ENCODE measurements around the gene ARID5B. TPM values are rescaled to one million over a fixed set of nuclear protein-coding genes. Genes with fewer than 3 reads are reported as not detected.
A peak's percentile ranks its signal among the peaks of the same experiment; 100 is the strongest.

Gene ARID5B
- total and polyA plus RNA-seq, 2 donors (not counting 1 experiment from before 2014, with no cell fraction given): 22.4 to 237 TPM

DNA sequence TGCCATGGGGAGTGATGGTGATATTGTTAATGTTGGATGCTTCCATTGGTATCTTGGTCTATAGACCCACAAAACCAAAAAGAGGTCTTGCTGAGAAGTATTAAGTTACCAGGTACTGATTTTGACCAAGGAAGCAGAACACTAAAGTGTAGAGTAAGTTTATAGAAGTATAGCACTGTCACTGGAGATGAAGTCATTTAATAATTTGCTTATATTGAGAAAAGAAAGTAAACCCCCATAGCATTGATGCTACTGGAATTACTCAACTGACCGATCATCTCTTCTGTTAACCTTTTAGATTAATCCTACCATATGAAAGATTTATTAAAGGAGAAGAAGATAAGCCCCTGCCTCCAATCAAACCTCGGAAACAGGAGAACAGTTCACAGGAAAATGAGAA, 183.9 kb downstream of the ARID5B start:
- TF ChIP-seq, protein P1, sequence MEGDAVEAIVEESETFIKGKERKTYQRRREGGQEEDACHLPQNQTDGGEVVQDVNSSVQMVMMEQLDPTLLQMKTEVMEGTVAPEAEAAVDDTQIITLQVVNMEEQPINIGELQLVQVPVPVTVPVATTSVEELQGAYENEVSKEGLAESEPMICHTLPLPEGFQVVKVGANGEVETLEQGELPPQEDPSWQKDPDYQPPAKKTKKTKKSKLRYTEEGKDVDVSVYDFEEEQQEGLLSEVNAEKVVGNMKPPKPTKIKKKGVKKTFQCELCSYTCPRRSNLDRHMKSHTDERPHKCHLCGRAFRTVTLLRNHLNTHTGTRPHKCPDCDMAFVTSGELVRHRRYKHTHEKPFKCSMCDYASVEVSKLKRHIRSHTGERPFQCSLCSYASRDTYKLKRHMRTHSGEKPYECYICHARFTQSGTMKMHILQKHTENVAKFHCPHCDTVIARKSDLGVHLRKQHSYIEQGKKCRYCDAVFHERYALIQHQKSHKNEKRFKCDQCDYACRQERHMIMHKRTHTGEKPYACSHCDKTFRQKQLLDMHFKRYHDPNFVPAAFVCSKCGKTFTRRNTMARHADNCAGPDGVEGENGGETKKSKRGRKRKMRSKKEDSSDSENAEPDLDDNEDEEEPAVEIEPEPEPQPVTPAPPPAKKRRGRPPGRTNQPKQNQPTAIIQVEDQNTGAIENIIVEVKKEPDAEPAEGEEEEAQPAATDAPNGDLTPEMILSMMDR (IDR thresholded peaks at IDR 0.05): no peak
- TF ChIP-seq EZH2 (IDR thresholded peaks at IDR 0.05; ENCODE audit: borderline replicate concordance, insufficient read depth, low read depth, low read length, poor library complexity, severe bottlenecking): no peak
- intact Hi-C loops (cut with micrococcal nuclease): loop anchor here (10.0 kb wide), 2 partner anchors 51 to 331 kb away; no protein-coding TSS in a partner anchor
- peaks cover 8 to 41% of the 10 kb centered on the region in 2 experiments for H3K36me3 ChIP-seq (replicated peaks in 1 of 2; ENCODE audit: control extremely low read depth in 1 of 2, control insufficient read depth in 1 of 2, extremely low read depth in 1 of 2, insufficient read depth in 2 of 2, low read length in 1 of 2)
- H2AFZ ChIP-seq (ENCODE audit: insufficient read depth, low read depth, low read length, poor library complexity, severe bottlenecking): no peak overlapping the region
- POLR2A ChIA-PET: interaction anchor here (0.5 kb wide), 1 partner anchor 127 kb away, joined by 4 read pairs; no protein-coding TSS in a partner anchor
- ATAC-seq (ENCODE audit: low read depth): no peak
- no peaks in the 10 kb centered on the region for H3K27me3 Mint-ChIP-seq
- peaks cover 66% of the 10 kb centered on the region for H3K4me1 Mint-ChIP-seq
- H3K4me3 ChIP-seq (ENCODE audit: control extremely low read depth in 1 of 5, extremely low read depth in 1 of 5, insufficient read depth in 1 of 5, low read depth in 2 of 5, low read length in 4 of 5): no peak overlapping the region
- H3K9ac ChIP-seq (ENCODE audit: low read length): no peak overlapping the region
- H3K27me3 ChIP-seq (replicated peaks in 1 of 4; ENCODE audit: control extremely low read depth in 1 of 4, control insufficient read depth in 3 of 4, insufficient read depth in 4 of 4, low read length in 3 of 4): no peaks in the 10 kb centered on the region
- no peak overlapping the region for H3K4me2 ChIP-seq (replicated peaks; ENCODE audit: low read depth, low read length, poor library complexity, severe bottlenecking)
- peak overlapping the region in 1 of 2 donors; percentile 91 for H3K27ac ChIP-seq (ENCODE audit: low read length in 2 of 2)
- H3K4me1 ChIP-seq (ENCODE audit: control insufficient read depth in 2 of 2, insufficient read depth in 2 of 2, low read length in 2 of 2): peaks cover 55 to 62% of the 10 kb centered on the region in 2 donors
- no peak for DNase-seq
- H3K9me3 ChIP-seq (ENCODE audit: control extremely low read depth in 1 of 3, control insufficient read depth in 2 of 3, insufficient read depth in 1 of 3, low read length in 2 of 3): peaks cover 0 to 4% (median 3%) of the 10 kb centered on the region in 3 donors
- H3K79me2 ChIP-seq (ENCODE audit: control insufficient read depth, insufficient read depth, low read length): peaks cover 76% of the 10 kb centered on the region
- H3K27ac Mint-ChIP-seq: peak overlapping the region; percentile 65
- H3K9me3 Mint-ChIP-seq (ENCODE audit: insufficient read depth): no peaks in the 10 kb centered on the region
- no peak overlapping the region for H3K4me3 Mint-ChIP-seq
- no peaks in the 10 kb centered on the region for H4K20me1 ChIP-seq (ENCODE audit: control insufficient read depth, insufficient read depth, low read length, poor library complexity, severe bottlenecking)
- no CpG with 5 or more reads among the region's 2 CpGs for WGBS (ENCODE audit: insufficient coverage)
- CTCF ChIA-PET: interaction anchor here (1.4 kb wide), 1 partner anchor 47 kb away, joined by 3 read pairs; no protein-coding TSS in a partner anchor

DNA sequence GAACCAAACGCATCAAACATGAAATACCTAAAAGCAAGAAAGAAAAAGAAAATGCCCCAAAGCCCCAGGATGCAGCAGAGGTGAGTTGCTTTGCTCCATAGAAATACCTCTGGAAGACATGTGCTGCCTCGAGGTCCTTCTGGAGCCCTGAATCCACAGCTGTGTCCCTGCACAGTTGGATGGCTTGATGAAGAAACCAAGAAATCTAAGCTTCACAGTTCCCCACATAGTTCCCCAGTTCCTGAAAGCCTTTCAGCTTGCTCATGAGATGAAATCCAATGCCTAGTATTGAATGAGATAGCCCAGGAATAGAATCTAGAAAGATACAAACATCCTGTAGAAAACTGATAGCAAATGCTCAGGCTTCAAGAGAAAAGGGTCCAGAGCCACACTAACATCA, 184.3 kb downstream of the ARID5B start:
- 100% methylated on average over 1 of the region's 2 CpGs for WGBS (ENCODE audit: insufficient coverage)
- H3K4me2 ChIP-seq (replicated peaks; ENCODE audit: low read depth, low read length, poor library complexity, severe bottlenecking): no peak overlapping the region
- no peak overlapping the region for H3K4me3 ChIP-seq (ENCODE audit: control extremely low read depth in 1 of 5, extremely low read depth in 1 of 5, insufficient read depth in 1 of 5, low read depth in 2 of 5, low read length in 4 of 5)
- ChIA-PET CTCF (interaction anchor here (0.6 to 1.4 kb wide), 4 partner anchors 46 to 103 kb away, joined by 3 to 5 read pairs (median 3); no protein-coding TSS in a partner anchor), POLR2A (interaction anchor here (0.7 kb wide), 1 partner anchor 17 kb away, joined by 3 read pairs; no protein-coding TSS in a partner anchor)
- Mint-ChIP-seq H3K9me3 (ENCODE audit: insufficient read depth) (no peaks in the 10 kb centered on the region), H3K27ac (peak overlapping the region; percentile 65), H3K4me1 (peaks cover 62% of the 10 kb centered on the region), H3K4me3 (no peak overlapping the region), H3K27me3 (no peaks in the 10 kb centered on the region)
- H3K9me3 ChIP-seq (ENCODE audit: control extremely low read depth in 1 of 3, control insufficient read depth in 2 of 3, insufficient read depth in 1 of 3, low read length in 2 of 3): peaks cover 0 to 4% (median 3%) of the 10 kb centered on the region in 3 donors
- DNase-seq (no peak), ATAC-seq (ENCODE audit: low read depth) (no peak)
- H3K27me3 ChIP-seq (replicated peaks in 1 of 4; ENCODE audit: control extremely low read depth in 1 of 4, control insufficient read depth in 3 of 4, insufficient read depth in 4 of 4, low read length in 3 of 4): no peaks in the 10 kb centered on the region
- intact Hi-C loops (cut with micrococcal nuclease): loop anchor here (10.0 kb wide), 2 partner anchors 51 to 331 kb away; no protein-coding TSS in a partner anchor
- H2AFZ ChIP-seq (ENCODE audit: insufficient read depth, low read depth, low read length, poor library complexity, severe bottlenecking): no peak overlapping the region
- peaks cover 73% of the 10 kb centered on the region for H3K79me2 ChIP-seq (ENCODE audit: control insufficient read depth, insufficient read depth, low read length)
- no peaks in the 10 kb centered on the region for H4K20me1 ChIP-seq (ENCODE audit: control insufficient read depth, insufficient read depth, low read length, poor library complexity, severe bottlenecking)
- TF ChIP-seq, protein P1 (IDR thresholded peaks at IDR 0.05): no peak
- peaks cover 51 to 58% of the 10 kb centered on the region in 2 donors for H3K4me1 ChIP-seq (ENCODE audit: control insufficient read depth in 2 of 2, insufficient read depth in 2 of 2, low read length in 2 of 2)
- H3K9ac ChIP-seq (ENCODE audit: low read length): no peak overlapping the region
- H3K36me3 ChIP-seq (replicated peaks in 1 of 2; ENCODE audit: control extremely low read depth in 1 of 2, control insufficient read depth in 1 of 2, extremely low read depth in 1 of 2, insufficient read depth in 2 of 2, low read length in 1 of 2): peaks cover 8 to 45% of the 10 kb centered on the region in 2 experiments
- H3K27ac ChIP-seq (ENCODE audit: low read length in 2 of 2): peak overlapping the region in 1 of 2 donors; percentile 91

Measured in B cell (primary cell).